ENCODE results near the gene TSC2.
"Not testable (repeated sequence)": the region's sequence is repeated elsewhere in the genome, so short reads cannot be mapped to it uniquely, and the experiment has no call there.

The TSC2 gene

GRCh38 chr16:2086812-2087747 is 39.3 kb downstream of the TSC2 start:
- DNase-seq, result no peak

GRCh38 chr16:2087748-2088631 is 40.2 kb downstream of the TSC2 start:
- no peak for DNase-seq

- DNase-seq, result no peak
Measured at GRCh38 chr16:2088759-2089358, 41.1 kb downstream of the TSC2 start.

- DNase-seq, result no peak
Measured at GRCh38 chr16:2089706-2090480, 42.1 kb downstream of the TSC2 start.

GRCh38 chr16:2090481-2090776 is 42.6 kb downstream of the TSC2 start:
- DNase-seq, result no peak

- no peak for DNase-seq
Measured at GRCh38 chr16:2090777-2091546, 43.2 kb downstream of the TSC2 start.

GRCh38 chr16:2091547-2092255 is 43.9 kb downstream of the TSC2 start:
- no peak for DNase-seq

- no peak for DNase-seq
Measured at GRCh38 chr16:2092256-2092620, 44.5 kb downstream of the TSC2 start.

GRCh38 chr16:2092866-2093265 is 45.1 kb downstream of the TSC2 start:
- DNase-seq, result no peak

GRCh38 chr16:2093793-2094192 is 46.0 kb downstream of the TSC2 start:
- no peak for DNase-seq

GRCh38 chr16:2095315-2095853 is 47.6 kb downstream of the TSC2 start:
- no peak for DNase-seq

GRCh38 chr16:2095918-2096582 is 48.3 kb downstream of the TSC2 start:
- DNase-seq, result no peak

GRCh38 chr16:2096853-2097595 is 49.2 kb downstream of the TSC2 start:
- no peak for DNase-seq

- DNase-seq, result not testable (repeated sequence)
Measured at GRCh38 chr16:2097689-2098088, 49.9 kb downstream of the TSC2 start.

GRCh38 chr16:2101581-2101980 is 53.8 kb downstream of the TSC2 start:
- not testable (repeated sequence) for DNase-seq

GRCh38 chr16:2102471-2102870 is 54.7 kb downstream of the TSC2 start:
- no peak for DNase-seq

GRCh38 chr16:2104464-2104863 is 56.7 kb downstream of the TSC2 start:
- DNase-seq, result not testable (repeated sequence)

GRCh38 chr16:2105291-2105690 is 57.5 kb downstream of the TSC2 start:
- DNase-seq, result not testable (repeated sequence)

- not testable (repeated sequence) for DNase-seq
Measured at GRCh38 chr16:2105769-2106168, 58.0 kb downstream of the TSC2 start.
